Karpas-422 (cell line): ENCODE measurements around the gene KCNK7. TPM values are rescaled to one million over a fixed set of nuclear protein-coding genes. Genes with fewer than 3 reads are reported as not detected.
"Not testable (repeated sequence)": the region's sequence is repeated elsewhere in the genome, so short reads cannot be mapped to it uniquely, and the experiment has no call there.

ENCODE experiments used
- DNase-seq: peaks from one replicate; pipeline ENCODE4 v3.0.0-alpha.2; 2015
- H2AFZ ChIP-seq: fragments of 200-600 bp; sonication (generic); 2 replicates; pipeline ENCODE4 v1.6.1; 2014; ENCODE audit warnings: antibody characterized with exemption, low read length, mixed read lengths
- H3K27ac ChIP-seq: fragments of 200-600 bp; sonication (generic); 2 replicates; pipeline ENCODE4 v1.5.1; 2014; ENCODE audit warnings: mild to moderate bottlenecking, low read length, moderate library complexity
- H3K27me3 ChIP-seq: fragments of 200-600 bp; sonication (generic); 2 replicates; pipeline ENCODE4 v1.6.1; 2014; ENCODE audit warnings: low read length, mixed read lengths
- H3K36me3 ChIP-seq: fragments of 200-600 bp; sonication (generic); 2 replicates; pipeline ENCODE4 v1.6.1; 2014; ENCODE audit warnings: low read length, mixed read lengths; ENCODE audit not compliant: insufficient read depth
- H3K4me1 ChIP-seq: fragments of 200-600 bp; sonication (generic); 2 replicates; pipeline ENCODE4 v1.6.1; 2014; ENCODE audit warnings: mild to moderate bottlenecking, low read length, mixed read lengths
- H3K4me2 ChIP-seq: fragments of 200-600 bp; sonication (generic); 2 replicates; pipeline ENCODE4 v1.6.1; 2014; ENCODE audit warnings: low read length, low read depth, mild to moderate bottlenecking; ENCODE audit not compliant: poor library complexity, severe bottlenecking
- H3K4me3 ChIP-seq: fragments of 200-600 bp; sonication (generic); 2 replicates; pipeline ENCODE4 v1.5.1; 2014; ENCODE audit warnings: mild to moderate bottlenecking, antibody characterized with exemption, low read length, mixed read lengths
- H3K79me2 ChIP-seq: fragments of 200-600 bp; sonication (generic); 2 replicates; pipeline ENCODE4 v1.6.1; 2014; ENCODE audit warnings: mild to moderate bottlenecking, low read length, mixed read lengths
- H3K9ac ChIP-seq: fragments of 200-600 bp; sonication (generic); 2 replicates; pipeline ENCODE4 v1.6.0; 2014; ENCODE audit warnings: low read length
- H3K9me2 ChIP-seq: fragments of 200-600 bp; sonication (generic), shearing (Covaris generic); replicated peaks from 2 replicates; pipeline ENCODE4 v1.6.0; 2014; ENCODE audit warnings: mild to moderate bottlenecking, low read length, moderate library complexity; ENCODE audit not compliant: insufficient read depth
- H3K9me3 ChIP-seq: fragments of 300-700, 200-600 bp; sonication (generic); 2 replicates; pipeline ENCODE4 v1.6.1; 2014; ENCODE audit warnings: low read length, mixed read lengths
- H4K20me1 ChIP-seq: fragments of 200-600 bp; sonication (generic); 2 replicates; pipeline ENCODE4 v1.6.1; 2014; ENCODE audit warnings: mild to moderate bottlenecking, antibody characterized with exemption, low read length, low read depth; ENCODE audit not compliant: insufficient read depth
- total RNA-seq: library from RNA; depleted of rRNA; stranded (reverse); fragments of >200 nt; shearing (Covaris generic); gene quantifications from 2 replicates; pipeline ENCODE4 v1.2.3, GENCODE V29; 2014; ENCODE audit warnings: low replicate concordance

Gene KCNK7
- total RNA-seq, 1 experiment from 2014 or later: 0.48 TPM

GRCh38 chr11:65571420-65571819 lies 24.2 kb downstream of the KCNK7 start:
- peaks cover 48% of the 10 kb centered on the region for H3K79me2 ChIP-seq
- H3K36me3 ChIP-seq: no peaks in the 10 kb centered on the region
- no peaks in the 10 kb centered on the region for H3K27me3 ChIP-seq
- peaks cover 11% of the 10 kb centered on the region; the same call in 1 of the 2 replicates for H4K20me1 ChIP-seq
- H3K4me2 ChIP-seq: peak overlapping the region; percentile 97
- H3K27ac ChIP-seq: no peak overlapping the region
- peak overlapping the region; percentile 91 for H3K9ac ChIP-seq
- H2AFZ ChIP-seq: no peak overlapping the region
- peak overlapping the region; percentile 98 for H3K4me3 ChIP-seq
- no peaks in the 10 kb centered on the region for H3K9me2 ChIP-seq
- peaks cover 59% of the 10 kb centered on the region for H3K4me1 ChIP-seq
- H3K9me3 ChIP-seq: no peaks in the 10 kb centered on the region
- DNase-seq: no peak

- Histone ChIP-seq H3K27me3 (no peaks in the 10 kb centered on the region), H3K36me3 (no peaks in the 10 kb centered on the region), H3K79me2 (peaks cover 44% of the 10 kb centered on the region), H3K4me1 (peaks cover 63% of the 10 kb centered on the region), H4K20me1 (peaks cover 11% of the 10 kb centered on the region; the same call in 1 of the 2 replicates), H2AFZ (peak within 1 kb of the TSS; percentile 60), H3K27ac (peak within 1 kb of the TSS; percentile 86), H3K4me3 (peak within 1 kb of the TSS; percentile 98), H3K9me3 (no peaks in the 10 kb centered on the region), H3K9ac (peak within 1 kb of the TSS; percentile 91), H3K4me2 (peak within 1 kb of the TSS; percentile 97), H3K9me2 (no peaks in the 10 kb centered on the region)
- peak; percentile 99 for DNase-seq
Measured at GRCh38 chr11:65569973-65570918, 25.4 kb downstream of the KCNK7 start, which contains the start of gene ZNRD2. Gene ZNRD2 (plus strand): TSS chr11:65570477. CDS start chr11:65570492, 15 bp downstream.

- Histone ChIP-seq H3K4me2 (peak overlapping the region; percentile 97), H3K27ac (peak overlapping the region; percentile 86), H3K9ac (peak overlapping the region; percentile 91), H3K79me2 (peaks cover 44% of the 10 kb centered on the region), H2AFZ (peak overlapping the region; percentile 60), H3K27me3 (no peaks in the 10 kb centered on the region), H4K20me1 (peaks cover 11% of the 10 kb centered on the region; the same call in 1 of the 2 replicates), H3K4me3 (peak overlapping the region; percentile 98), H3K9me2 (no peaks in the 10 kb centered on the region), H3K9me3 (no peaks in the 10 kb centered on the region), H3K36me3 (no peaks in the 10 kb centered on the region), H3K4me1 (peaks cover 54% of the 10 kb centered on the region)
- no peak for DNase-seq
Measured at GRCh38 chr11:65569164-65569972, 26.2 kb downstream of the KCNK7 start.

GRCh38 chr11:65565624-65566453 lies 29.8 kb downstream of the KCNK7 start:
- Histone ChIP-seq H3K36me3 (no peaks in the 10 kb centered on the region), H3K4me3 (no peak overlapping the region), H3K4me2 (no peak overlapping the region), H4K20me1 (no peaks in the 10 kb centered on the region), H2AFZ (no peak overlapping the region), H3K4me1 (peaks cover 35% of the 10 kb centered on the region), H3K9me3 (no peaks in the 10 kb centered on the region), H3K9me2 (no peaks in the 10 kb centered on the region), H3K27me3 (no peaks in the 10 kb centered on the region), H3K9ac (no peak overlapping the region), H3K27ac (no peak overlapping the region), H3K79me2 (peaks cover 25% of the 10 kb centered on the region)
- DNase-seq: peak; percentile 73

- H3K4me3 ChIP-seq, H2AFZ ChIP-seq, H3K27ac ChIP-seq, H3K9me3 ChIP-seq, H3K4me2 ChIP-seq, H3K9ac ChIP-seq, H4K20me1 ChIP-seq, H3K27me3 ChIP-seq, H3K9me2 ChIP-seq, DNase-seq, H3K36me3 ChIP-seq: not testable (repeated sequence)
- Histone ChIP-seq H3K4me1 (peaks cover 37% of the 10 kb centered on the region), H3K79me2 (peaks cover 19% of the 10 kb centered on the region)
Measured at GRCh38 chr11:65564879-65565559, 30.6 kb downstream of the KCNK7 start.

- Histone ChIP-seq H2AFZ (no peak overlapping the region), H4K20me1 (no peaks in the 10 kb centered on the region), H3K4me2 (no peak overlapping the region), H3K9me2 (no peaks in the 10 kb centered on the region), H3K9ac (no peak overlapping the region), H3K36me3 (no peaks in the 10 kb centered on the region), H3K27ac (no peak overlapping the region), H3K4me1 (peaks cover 28% of the 10 kb centered on the region), H3K9me3 (no peaks in the 10 kb centered on the region), H3K27me3 (no peaks in the 10 kb centered on the region), H3K79me2 (peaks cover 10% of the 10 kb centered on the region), H3K4me3 (no peak overlapping the region)
- no peak for DNase-seq
Measured at GRCh38 chr11:65563601-65564000, 32.0 kb downstream of the KCNK7 start.

- Histone ChIP-seq H2AFZ (no peak overlapping the region), H4K20me1 (no peaks in the 10 kb centered on the region), H3K36me3 (no peaks in the 10 kb centered on the region), H3K9me2 (no peaks in the 10 kb centered on the region), H3K79me2 (0 out of 2 replicates have a peak, but pooled peaks cover 2% of the 10 kb centered on the region), H3K4me2 (no peak overlapping the region), H3K4me1 (peaks cover 34% of the 10 kb centered on the region), H3K4me3 (no peak overlapping the region), H3K27me3 (no peaks in the 10 kb centered on the region), H3K27ac (no peak overlapping the region), H3K9ac (no peak overlapping the region), H3K9me3 (no peaks in the 10 kb centered on the region)
- DNase-seq: no peak
Measured at GRCh38 chr11:65562788-65563187, 32.8 kb downstream of the KCNK7 start.
